Right kidney (tissue), 1 donor: Measurements from ENCODE around the gene BTD.
A peak's percentile ranks its signal among the peaks of the same experiment; 100 is the strongest.

ENCODE experiments used
- DNase-seq: peaks from one replicate; pipeline ENCODE4 v3.0.0-alpha.2; 2016

The BTD gene

DNA sequence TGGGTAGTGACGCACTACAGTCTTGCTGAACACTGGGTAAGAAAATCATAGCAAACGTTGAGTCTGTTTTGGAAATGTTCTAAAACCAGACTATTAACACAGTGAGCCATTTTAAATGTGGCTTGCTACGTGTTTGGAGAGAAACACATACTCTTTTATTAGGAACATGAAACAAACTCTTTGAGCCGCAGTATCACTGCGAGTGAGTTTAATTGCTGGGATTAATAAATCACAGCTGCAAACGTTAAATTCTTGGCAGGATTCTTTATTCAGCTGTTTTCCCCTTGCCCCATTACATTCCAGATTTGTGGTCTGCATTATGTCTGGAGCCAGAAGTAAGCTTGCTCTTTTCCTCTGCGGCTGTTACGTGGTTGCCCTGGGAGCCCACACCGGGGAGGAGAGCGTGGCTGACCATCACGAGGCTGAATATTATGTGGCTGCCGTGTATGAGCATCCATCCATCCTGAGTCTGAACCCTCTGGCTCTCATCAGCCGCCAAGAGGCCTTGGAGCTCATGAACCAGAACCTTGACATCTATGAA lies 33.6 kb downstream of the BTD start:
- peak; percentile 39 for DNase-seq

DNA sequence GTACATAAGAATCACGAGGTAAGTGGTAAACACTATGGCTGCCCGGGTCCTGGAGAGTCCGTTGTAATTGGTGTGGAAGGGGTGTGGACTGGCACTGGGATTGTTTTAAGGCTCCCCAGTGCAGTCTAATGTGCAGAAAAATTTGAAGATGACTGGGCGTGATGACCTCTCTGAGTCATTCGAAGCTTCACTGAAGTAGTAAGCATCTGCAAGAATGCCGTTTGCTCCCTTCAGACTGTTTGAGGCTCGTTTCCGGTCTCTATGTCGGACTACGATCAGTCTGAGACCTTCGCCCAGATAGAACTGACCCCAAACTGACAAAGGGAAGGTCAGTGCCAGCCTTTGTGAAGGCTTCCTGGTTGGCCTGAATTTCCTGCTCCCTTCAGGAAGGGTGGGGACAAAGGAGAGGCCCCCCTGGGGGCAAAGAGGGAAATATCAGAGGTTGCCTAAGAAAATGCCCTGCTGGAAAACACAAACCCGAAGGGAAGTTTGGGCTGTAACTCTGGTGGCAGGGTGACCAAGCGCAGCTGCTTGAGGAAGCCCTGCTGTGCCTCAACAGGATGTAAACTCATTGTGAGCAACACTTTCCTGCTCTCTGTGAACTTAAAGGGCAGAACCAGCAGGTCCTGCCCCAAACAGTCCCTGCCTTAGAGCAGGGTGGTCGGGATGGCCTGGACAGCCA lies 34.6 kb downstream of the BTD start:
- no peak for DNase-seq

DNA sequence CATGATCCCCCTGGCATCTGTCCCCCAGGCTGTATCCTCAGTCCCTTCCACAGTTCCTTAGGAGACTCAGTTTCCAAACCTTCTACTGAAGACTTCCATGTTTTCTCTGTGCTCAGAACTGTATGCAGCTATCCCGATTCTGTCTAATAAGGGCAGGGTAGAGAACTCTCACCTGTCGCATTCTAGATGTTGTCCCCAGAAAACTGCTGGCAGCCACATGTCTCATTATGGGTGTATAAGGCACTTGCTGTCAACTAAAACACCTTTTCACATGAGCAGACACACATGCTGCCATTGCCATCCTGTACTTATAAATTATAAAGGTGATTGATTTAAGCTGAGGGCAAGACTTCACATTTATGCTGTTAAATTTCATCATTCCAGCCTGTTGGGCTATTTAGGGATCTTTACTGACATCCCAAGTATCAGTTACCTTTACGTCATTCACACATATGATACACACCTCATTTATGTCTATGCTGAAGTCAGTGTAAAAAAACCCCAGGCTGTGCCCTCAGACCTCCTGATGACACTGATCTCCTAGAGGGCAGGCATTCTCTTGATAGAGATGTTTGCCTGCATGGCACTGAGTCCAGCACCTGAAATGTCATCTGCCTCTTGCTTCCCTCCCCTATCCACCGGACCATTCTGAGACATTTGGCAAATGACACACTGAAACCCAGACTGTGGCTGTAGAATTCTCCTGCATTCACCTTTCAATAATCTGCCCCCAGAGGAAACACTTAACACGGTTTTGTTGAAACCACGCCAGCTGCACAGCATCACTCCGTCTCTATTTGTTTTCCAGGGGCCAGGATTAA lies 35.8 kb downstream of the BTD start:
- no peak for DNase-seq

DNA sequence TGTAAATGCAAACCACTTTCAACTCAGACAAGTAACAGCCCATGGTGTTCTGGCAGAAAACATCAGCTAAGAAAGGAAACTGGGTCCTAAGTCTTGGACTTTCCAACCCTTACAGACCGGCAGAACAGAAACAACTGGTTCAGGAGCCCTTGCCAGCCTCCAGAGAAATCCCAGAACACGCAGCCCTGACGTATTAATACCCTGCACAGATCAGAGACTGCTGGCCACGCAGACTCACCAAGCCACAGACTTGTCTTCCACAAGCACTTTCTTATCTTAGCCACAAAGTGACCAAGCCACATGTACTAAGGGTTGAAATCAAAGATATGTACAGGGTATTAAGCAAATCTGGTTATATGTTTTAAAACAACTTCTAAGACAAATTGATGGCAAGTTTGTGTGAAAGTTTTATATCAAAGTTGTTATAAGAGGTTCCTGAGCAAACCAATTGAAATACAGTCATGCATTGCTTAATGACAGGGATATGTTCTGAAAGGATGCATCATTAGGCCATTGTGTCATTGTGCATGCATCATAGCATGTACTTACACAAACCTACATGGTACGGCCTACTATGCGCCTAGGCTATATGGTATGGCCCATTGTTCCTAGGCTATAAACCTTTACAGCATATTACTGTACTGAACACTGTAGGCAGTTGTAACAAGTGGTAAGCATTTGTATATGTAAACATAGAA lies 36.8 kb downstream of the BTD start:
- no peak for DNase-seq

DNA sequence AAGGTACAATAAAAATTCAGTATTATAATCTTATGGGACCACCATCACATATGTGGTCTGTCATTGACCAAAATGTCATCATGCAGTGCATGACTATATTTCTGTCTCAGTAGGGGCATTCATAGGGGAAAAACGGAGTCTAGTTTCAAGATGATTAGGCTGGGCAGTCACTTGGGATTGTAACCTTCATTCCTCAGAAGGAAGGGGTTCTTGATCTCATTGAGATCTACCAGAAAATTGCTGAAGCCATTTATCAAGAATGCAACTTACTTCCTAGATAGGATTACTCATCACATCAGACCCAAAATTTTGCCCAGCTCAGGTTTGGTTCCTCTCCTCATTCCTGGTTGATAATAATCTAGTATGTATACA lies 37.3 kb downstream of the BTD start:
- DNase-seq = no peak

DNA sequence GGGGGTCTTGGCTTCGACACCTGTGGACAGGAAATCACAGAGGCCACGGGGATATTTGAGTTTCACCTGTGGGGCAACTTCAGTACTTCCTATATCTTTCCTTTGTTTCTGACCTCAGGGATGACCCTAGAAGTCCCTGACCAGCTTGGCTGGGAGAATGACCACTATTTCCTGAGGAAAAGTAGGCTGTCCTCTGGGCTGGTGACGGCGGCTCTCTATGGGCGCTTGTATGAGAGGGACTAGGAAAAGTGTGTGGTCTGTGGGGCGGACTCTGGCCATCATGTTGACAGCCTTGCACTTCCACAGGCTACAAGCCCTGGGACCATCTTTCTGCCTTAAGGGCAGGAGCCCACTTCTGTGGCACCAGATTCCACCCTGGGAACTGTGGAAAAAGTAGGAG lies 43.7 kb downstream of the BTD start:
- DNase-seq = no peak

DNA sequence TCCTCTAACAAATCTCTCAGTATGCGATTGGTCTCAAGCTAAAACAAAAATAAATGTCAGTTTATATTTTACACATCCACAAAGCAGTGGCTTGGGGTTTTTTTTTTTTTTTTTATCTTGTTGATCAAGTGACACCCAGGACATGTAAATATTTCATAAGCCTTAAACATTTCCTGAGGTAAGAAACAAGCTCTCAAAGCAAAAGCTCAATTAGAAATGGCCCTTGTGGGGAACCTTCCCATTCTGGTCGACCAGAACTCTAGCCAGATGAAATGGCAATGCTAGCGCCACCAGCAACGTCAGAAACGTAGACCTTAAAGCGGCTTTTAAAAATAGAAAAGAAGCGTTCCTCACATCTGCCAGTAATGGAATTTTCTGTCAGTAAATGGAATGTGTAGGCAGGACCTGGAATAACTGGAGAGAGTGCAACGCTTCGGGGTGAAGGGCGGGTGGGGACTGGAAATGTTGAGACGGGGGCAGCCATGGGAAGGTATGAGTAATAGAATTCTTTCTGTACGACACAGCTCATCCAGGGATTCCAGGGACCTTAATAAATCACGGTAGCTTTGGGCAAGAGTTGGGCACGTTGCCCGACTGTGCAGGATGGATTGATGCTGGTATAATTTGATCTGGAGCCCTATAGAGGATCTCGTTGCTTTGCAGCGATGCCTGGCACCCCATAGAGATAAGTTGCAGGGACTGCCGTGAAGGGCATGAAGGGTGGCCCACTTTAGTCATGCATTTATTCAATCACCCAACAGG lies 44.4 kb downstream of the BTD start:
- DNase-seq = no peak

DNA sequence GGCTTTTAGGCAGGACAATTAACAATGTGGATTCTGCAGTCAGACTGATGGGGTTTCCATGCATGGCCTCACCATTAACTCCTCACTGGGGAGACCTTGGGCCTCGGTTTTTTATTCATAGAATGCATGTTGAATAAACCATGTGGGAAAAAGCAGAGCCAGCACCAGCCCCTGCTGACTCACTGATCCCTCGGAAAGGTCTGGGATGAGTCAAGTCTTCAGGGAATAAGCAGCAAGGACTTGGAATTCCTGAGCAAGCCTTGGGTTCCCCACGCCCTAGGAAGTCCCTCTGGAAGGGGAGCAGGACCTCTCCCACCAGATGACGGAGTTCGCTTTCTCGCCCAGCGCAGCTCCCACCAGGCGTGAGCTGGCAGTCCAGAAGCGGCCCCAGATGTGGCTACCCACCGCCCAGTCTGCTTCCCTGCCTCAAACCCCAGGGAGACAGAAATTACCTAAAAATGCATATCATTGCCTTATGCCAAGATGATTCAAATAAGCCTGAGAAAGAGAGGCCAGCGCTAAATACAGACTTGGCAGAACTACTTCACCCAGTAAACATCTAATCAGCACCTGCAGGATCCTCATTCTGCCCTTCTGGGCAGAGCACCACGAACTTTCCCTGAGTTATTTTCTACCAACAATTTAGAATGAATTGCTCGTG lies 45.4 kb downstream of the BTD start:
- DNase-seq = no peak

DNA sequence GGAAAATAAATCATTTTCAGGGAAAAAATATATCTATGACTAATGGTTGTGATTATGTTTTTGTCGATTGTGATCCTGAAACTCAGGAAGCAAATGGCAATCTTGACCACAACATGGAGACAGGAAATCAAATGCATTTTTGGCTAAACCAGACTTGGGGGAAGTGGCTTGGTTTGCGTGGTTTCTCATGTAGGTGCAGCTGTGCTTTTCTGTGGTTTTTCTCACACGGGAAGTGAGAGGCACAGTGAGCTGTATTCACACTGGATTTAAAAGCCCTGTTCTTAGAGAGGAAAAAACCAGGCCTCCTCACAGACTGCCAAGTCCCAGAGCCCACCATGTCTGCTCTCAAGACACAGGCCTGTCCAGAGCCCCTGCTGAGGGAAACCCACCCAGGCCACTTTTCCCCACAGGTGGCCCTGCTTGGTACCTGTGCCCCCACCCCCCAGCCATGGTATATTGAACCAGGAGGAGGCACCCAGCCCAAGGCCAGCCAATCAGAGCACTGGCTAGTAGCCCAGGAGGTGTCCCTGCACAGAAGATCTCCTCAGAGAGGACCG lies 46.1 kb downstream of the BTD start:
- DNase-seq = no peak

DNA sequence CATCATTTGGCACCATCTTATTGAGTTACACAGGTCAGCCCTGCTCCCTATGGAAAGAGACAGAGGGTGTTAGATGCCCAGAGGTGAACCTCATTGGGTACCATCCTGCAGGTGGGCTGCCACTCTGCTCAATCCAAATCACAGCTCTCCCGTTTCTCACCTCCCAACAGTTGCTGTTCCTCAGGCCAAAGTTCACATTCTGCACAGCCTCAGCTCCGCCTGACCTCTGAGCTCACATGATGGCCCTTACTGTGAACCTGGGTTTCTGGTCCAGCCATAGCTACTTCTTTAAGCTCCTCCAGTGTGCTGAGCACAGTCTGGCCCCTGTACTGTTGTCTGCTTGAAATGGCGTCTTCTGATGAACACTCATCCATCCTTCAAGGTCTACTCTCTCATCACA lies 47.8 kb downstream of the BTD start:
- no peak for DNase-seq

DNA sequence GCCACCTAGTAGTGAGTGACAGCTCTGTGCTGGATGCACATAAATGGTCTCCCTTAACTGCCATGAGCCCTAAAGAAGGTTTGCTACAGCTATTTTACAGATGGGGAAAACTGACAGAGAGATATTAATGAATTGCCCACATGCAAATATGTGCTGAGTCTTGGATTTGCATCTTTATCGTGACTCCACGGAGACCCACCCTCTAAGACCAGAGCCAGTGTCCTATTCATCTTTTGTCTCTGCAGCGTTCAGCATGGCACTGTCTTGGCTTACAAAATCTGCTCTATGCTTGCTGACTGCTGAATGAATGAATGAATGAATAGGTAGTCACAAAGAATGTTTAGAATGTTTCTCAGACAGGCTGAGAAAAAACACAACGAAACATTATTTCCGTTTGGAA lies 48.3 kb downstream of the BTD start:
- DNase-seq = no peak

DNA sequence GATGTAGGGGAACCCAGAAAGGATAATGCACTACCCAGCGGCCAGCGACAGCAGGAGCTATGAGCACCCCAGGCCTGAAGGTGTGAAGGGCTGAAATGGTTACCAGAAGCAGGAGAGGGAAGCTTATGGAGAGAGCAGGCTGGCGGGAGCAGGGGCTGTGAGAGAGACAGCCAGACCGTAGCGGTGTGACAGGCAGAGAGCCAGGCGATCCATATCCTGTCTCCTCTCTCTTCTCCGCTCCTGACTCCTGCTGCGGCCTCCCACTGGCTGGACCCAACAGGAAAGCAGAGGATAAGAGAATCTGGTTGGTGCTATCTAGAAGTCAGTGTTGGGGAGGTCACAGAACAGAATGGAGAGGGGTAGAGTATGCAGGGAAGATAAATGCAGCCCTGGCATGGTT lies 49.9 kb downstream of the BTD start:
- DNase-seq = no peak

DNA sequence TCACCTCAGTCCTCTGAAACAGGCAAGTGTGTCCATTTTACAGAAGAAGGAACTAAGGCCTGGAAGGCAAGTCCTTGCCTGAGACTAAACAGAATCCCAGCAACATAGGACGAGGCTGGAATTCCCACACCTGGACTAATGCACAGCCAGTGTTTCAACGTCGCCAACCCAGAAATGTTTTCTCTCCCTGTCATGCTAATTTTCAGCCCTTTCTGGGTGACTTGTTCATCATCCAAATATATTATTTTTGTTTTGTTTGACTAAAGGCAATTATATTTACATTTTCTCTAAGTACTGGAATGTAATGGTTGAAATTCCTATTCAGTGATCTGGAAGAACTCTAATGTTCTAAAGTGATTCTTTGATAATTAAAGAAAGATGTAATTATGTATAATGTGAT lies 51.8 kb downstream of the BTD start:
- no peak for DNase-seq

DNA sequence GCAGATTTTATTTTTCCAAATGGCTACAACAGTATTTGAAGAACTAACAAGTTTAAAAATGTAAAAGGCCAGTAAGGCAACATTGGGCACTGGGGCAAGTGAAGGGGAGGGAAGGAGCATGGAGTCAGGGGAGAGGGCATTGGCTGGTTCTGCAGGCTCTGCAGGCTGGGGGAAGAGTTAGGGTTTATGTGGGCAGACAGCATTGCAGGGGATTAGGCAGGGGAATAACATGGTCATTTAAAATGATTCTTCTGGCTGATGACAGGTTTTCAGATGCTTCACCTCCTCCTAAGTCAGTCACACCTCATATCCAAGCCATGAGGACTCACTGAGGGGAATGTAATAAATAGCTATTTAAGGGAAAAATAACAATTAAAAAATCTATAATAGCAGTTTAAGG lies 52.6 kb downstream of the BTD start:
- DNase-seq = no peak

DNA sequence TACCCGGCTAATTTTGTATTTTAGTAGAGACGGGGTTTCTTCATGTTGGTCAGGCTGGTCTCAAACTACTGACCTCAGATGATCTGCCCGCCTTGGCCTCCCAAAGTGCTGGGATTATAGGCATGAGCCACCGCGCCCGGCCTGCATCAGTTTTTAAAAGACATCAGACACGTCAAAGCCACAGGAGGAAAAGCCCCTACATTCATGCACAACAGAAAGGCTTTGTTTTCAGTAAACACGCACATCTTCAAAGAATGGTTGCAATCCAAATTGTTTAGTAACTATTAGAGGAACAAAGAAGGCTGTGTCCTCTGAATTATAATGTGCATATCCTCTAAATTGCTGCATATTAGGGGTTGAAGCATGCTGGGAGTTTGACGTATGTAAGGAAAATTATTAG lies 53.3 kb downstream of the BTD start:
- no peak for DNase-seq

DNA sequence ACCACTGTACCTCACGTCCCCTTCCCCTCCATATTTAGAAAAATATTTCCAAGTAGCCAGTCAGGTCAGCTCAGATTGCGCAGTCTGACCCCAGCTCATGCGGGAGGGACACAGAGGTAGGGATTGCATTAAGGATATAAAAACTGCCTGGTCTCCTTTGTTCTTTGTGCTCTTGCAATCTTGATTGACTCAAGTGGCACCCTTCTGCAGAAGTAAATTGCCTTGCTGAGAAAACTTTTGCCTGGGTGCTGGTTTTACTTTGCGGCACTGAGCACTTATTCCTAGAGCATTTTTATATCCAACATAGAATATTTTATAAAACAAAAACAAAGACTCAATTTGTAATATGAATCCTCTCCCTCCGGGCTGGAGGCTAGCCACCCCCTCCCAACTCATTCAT lies 54.8 kb downstream of the BTD start:
- no peak for DNase-seq

DNA sequence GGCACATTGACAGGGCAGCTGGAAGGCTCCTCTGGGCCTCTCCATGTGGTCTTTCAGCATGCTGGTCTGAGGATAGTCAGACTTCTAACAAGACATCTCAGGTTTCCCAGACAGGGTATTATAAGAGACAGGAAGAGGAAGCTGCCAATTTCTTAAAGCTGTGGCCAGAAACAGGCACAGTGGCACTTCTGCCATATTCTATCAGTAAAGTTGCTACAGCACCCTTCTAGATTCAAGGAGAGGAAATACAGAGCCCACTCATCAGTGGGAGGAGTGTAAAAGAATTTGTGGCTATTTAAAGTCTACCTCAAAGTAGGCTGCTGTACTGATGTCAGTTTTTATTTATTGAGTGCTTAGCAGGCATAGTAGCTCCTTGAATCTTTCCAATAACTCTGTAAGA lies 55.5 kb downstream of the BTD start:
- DNase-seq = no peak

DNA sequence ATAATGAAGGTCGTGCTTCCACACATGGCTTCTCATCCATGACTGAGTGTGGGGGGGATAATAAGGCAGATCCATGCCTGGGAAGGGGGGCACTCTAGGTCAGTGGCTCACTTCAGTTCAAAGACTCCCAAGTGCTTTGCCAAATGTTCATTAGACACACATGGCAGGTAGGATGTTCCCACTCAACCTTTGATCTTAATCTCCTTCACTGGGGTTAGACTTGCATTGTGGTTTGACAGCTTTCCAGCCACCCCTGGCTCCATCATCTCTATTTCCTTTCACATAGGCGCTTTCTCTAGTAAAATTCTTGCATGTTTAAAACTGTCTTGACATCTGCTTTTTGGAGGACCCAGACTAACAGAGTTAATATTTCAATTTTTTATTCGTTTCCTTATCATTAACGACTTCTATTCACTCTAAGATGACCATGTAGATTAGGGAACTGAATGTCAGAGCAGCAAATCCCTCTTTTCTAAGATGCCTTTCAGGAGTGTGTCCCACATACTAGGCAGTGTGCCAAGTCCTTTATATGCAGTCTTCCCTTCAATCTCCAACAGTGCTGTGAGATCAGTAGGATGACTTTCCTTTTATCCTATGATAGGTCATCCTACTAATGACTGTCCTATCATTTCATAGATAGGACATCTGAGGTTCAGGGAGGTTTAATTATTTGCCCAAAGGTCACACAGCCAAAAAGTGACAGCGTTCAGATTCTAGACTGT lies 57.9 kb downstream of the BTD start:
- DNase-seq = no peak

DNA sequence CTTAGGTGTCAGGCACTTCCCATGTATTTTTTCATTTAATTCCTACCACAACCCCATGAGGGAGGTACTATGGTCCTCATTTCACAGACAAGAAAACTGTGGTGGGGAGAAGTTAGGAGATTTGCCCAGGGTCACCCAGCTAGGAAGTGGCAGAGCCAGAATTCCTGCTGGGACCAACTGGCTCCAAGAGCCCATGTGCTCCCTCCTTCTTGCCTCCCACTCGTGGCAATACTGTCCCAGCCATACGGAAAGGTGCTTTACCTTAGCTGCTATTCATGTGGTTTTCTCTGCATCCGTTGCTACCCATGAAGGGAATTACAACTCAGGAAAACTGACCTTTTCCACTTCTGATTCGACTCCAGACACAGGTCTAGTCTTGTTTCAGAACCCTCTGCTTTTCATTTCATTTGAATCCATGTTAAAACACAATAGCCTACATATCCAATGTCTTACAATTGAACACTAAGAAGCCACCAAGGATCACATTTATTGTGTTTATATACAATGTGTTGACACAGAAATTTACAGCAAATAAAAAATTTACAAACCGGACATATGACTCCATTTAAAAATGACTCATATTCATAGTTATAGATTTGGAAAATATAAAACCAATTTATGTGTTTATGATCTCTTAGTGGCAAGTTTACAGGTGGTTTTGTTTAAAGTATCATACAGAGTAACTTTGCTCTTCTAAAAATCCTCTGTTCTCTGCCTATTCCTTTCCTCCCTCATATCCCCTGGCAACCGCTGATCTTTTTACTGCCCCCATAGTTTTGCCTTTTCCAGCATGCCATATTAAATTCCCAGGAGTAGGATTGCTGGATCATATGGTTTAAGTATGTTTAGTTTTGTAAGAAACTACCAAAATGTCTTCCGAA lies 58.8 kb downstream of the BTD start:
- no peak for DNase-seq

DNA sequence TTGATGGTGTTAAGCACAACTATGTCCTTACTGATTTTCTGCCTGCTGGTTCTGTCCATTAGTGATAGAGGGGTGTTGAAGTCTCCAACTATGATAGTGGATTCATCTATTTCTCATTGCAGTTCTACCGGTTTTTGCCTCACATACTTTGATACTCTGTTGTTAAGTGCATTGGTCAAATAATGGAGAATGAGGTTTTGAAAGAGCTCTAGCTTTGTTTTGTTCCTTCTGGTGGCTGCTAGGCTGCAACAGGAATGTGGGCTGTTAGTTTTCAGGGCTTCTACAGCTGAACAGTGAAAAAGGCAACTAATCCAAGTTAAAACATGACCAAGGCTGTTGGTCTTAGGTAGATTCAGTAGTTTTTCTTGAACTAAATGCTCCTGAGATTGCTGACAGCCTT lies 62.6 kb downstream of the BTD start:
- DNase-seq = no peak
